GM18499 (cell line): ENCODE results near the gene CNOT9.

Experiments used
- ATAC-seq: cut with Tn5 transposase; IDR thresholded peaks from one replicate; pipeline ENCODE4 v1.9.1; 2021; ENCODE audit warnings: moderate number of reproducible peaks; ENCODE audit not compliant: insufficient read depth, unreplicated experiment

The CNOT9 gene

DNA sequence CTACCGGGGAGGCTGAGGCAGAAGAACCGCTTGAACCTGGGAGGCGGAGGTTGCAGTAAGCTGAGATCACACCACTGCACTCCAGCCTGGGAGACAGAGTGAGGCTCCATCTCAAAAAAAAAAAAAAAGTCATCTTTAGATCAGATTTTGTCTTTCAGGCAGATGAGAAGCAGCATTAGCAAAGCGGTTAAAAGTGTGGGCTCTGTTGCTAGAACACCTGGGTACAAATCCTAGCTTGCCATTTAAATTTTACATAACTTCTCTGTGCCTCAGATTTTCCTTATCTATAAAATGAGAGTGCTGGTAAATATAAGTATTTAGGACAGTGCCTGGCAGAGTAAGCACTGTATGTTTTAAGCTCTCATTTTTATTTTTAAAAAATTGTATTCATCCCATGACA, 8.2 kb downstream of the CNOT9 start:
- no peak for ATAC-seq

DNA sequence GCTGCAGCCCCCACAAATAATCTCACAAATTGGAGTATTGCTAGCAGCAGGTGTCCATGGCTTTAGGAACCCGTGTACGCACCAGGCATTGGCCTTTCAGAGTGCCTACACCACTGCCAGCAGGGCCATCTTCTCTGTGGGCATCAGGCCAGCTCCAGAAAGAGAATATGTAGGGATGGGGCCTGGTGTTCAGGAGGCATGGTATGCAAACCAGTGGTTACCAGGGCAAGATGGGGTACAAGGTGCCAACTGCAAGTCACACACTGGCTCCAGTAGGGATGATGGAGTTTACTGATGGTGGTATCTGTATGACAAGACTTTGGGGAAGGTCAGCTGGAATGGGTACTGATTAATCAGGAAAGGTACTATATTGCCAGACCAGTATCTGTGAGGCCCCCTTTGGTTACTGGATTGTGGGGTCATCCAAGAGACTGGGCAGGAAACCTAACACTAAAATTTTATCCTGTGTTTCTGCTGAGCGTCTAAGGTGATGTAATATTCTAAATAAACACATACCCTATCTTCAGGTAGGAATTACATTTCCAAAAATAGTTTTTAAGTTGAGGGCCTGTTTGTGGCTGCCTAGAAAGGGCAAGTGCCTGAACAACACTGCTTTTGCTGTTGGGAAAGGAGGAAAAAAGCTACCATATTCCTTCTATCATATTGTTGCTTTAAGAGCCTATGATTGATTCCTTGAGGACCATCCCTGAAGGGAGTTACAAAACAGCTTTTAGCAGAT, 9.0 kb downstream of the CNOT9 start:
- ATAC-seq, result no peak

DNA sequence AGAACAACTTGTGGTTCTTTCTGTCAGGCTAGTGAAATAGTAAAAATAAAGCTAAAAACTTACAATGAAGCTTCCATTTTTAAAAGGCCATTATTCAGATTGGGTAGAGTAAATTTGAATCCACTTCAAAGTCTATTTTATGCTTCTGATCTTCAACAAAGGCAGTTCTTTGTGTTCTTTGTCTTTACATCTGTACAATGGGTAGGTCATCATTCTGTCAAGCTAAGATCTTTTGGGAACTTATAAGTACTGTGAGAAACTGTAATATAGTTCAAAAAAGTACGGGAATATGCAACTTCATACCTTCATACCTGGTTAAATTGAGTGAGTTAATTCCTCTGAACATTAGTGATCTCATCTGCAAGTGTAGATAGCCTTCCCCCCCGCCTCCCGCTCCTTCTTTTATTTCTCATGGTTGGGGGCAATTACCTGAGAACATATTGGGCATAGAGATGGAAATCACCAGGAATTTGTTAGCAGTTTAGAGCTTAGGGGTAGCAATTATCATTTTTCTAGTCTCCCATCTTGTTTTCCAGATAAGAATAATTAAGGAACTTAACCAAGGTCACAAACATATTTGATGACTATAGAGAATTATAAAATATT, 9.7 kb downstream of the CNOT9 start:
- no peak for ATAC-seq

GRCh38 chr2:218582076-218582475, 13.4 kb downstream of the CNOT9 start:
- ATAC-seq, result no peak

- ATAC-seq, result no peak
These were observed 15.6 kb downstream of the CNOT9 start for GRCh38 chr2:218583983-218584850.

DNA sequence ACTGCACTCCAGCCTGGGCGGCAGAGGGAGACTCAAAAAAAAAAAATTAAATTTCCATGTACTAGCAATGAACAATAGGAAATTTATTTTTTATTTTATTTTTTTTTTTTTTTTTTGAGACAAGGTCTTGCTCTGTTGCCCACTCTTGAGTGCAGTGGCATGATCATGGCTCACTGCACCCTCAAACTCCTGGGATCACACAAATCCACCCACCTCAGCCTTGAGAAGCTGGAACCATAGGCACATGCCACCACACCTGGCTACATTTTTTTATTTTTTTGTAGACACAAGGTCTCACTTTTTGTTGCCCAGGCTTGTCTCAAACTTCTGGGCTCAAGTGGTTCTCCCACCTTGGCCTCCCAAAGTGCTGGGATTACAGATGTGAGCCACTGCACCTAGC, 16.9 kb downstream of the CNOT9 start:
- ATAC-seq, result no peak

DNA sequence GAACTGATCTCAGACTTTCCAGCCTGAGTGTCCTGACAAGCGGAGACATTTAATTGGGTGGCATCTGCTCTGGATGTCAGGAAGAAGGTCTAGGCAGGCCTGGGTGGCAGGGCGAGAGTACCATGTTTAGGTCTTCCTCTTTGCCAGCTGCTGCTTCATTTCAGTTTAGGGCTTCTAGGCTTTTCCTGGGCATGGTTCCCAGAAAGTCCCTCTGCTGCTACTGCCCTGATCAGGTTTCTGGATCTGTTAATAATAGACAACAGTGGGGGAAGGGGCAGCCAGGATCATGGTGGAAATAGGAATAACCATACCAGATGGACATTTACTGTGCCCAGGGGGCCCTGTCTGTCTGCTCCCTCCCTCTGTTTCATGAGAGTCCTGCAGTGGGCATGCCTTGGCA, 36.8 kb downstream of the CNOT9 start:
- ATAC-seq, result no peak

DNA sequence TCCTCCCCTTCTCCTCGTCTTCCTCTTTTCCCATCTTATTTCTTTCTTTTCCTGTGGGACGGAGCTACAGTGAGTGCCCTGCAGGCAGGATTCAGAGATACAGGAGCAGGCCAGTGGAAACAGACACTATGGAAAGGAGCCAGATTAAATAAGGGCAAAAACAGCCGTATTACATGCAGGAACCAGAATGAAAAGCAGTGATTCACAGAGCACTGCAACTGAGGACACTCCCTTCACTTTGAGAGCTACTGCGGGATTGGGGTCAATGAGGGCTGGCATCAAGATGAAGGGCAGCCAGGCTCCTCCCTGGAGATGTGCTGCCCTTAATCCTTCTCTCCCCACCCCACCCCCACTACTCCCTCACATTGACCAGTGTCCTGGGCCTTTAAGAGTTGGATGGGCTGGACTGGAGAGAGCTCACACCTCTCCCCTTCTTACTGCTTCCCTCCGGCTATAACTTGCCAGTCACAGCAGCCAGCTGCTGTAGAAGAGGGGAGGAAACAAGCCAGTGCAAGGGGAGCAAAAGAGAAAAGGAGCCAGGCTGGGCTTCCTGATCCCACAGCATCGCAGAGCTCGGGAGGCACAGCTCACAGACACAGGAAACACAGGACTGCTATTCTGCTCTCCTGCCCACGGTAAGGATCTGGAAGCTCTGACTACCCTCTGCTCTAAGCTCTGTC, 38.9 kb downstream of the CNOT9 start, which contains the start of gene PLCD4:
PLCD4 (plus strand) TSS at position 464 of the 680 bp plus-strand sequence. CDS start 7,841 bp downstream, outside the sequence.
- no peak for ATAC-seq

DNA sequence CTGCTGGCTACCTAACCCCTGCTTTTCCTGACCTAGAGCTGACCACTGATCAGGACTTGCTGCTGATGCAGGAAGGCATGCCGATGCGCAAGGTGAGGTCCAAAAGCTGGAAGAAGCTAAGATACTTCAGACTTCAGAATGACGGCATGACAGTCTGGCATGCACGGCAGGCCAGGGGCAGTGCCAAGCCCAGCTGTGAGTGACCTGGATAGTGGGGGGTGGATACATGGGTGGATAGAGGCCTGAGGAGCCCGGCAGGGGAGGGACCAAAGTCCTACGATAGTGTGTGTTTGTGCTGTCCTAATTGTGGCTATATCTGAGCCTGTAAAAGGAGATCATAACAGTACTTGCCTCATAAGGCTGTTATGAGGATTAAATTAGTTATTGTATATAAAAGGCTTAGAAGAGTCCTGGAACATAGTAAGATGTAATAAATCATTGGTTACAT, 47.3 kb downstream of the CNOT9 start:
- no peak for ATAC-seq

DNA sequence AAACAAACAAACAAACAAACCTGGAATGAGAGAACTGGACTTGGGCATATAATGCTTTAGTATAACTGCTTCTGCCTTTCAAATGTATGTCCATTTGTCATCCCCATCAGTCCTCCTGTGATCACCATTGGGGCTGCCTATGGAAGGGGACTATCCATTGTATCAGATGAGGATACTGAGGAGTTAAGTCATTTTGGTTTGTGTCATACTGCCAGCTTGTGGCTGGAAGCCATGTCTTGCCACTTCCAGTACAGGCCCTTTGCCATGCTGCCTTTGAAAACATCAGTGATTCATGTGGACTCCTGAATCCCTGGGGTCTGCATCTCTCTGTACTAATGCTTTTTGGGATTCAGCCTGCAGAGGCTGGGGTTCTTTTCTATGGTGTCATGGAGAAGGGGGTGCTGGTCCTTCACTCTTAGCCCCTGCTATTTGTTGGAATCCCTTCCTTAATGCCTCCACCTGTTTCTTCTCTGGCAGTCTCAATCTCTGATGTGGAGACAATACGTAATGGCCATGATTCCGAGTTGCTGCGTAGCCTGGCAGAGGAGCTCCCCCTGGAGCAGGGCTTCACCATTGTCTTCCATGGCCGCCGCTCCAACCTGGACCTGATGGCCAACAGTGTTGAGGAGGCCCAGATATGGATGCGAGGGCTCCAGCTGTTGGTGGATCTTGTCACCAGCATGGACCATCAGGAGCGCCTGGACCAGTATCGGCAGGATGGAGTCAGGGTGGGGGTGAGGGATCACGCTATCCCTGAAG, 49.6 kb downstream of the CNOT9 start:
- ATAC-seq, result no peak

- ATAC-seq, result no peak
These were observed 52.4 kb downstream of the CNOT9 start for GRCh38 chr2:218621007-218621406.

- ATAC-seq, result no peak
These were observed 54.1 kb downstream of the CNOT9 start for GRCh38 chr2:218622606-218623365.

GRCh38 chr2:218623366-218623705, 54.7 kb downstream of the CNOT9 start:
- ATAC-seq, result no peak

DNA sequence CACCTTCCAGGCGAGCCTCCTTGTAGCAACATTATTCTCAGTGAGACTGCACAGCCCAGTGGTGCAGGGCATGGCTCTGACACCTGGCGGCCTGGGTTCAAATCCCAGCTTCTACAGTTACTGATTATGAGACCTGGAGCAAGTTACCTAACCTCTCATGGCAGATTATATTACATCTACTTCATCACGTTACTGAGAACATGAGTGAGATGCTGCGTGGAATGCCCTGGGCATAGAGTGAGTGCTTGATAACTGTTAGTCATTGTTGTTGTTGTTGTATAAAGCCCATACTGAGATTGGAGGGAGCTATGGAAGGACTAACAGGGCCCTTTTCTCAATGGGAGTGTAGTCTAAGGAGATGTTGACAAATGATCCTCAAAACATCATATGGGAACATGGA, 57.7 kb downstream of the CNOT9 start:
- no peak for ATAC-seq

DNA sequence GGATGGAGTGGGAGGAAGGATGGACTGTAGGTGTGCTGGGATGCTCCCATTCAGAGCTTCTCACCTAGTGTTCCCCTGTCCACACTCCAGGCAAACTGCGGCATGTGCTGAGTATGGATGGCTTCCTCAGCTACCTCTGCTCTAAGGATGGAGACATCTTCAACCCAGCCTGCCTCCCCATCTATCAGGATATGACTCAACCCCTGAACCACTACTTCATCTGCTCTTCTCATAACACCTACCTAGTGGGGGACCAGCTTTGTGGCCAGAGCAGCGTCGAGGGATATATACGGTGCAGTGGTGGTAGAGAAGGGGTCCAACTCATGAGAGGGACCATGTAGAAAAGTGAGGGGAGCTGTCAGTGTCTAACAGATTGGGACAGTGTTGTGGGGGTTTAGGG, 59.3 kb downstream of the CNOT9 start:
- ATAC-seq, result no peak

DNA sequence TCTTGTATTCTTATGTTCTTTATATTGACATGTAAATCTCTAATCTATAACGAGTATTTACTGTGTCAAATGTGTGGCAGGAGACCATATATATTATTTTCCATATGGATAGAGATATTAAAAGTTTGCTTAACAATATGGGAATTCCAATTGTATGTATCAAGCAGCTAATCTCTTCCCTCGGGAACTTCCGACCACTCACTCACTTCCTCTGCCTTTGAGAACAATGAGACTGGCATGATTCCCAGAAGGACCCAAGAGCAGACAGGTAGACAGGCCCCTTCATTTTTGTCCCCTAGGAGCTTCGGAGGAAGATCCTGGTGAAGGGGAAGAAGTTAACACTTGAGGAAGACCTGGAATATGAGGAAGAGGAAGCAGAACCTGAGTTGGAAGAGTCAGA, 63.2 kb downstream of the CNOT9 start:
- no peak for ATAC-seq

- no peak for ATAC-seq
These were observed 67.1 kb downstream of the CNOT9 start for GRCh38 chr2:218635719-218636118.

DNA sequence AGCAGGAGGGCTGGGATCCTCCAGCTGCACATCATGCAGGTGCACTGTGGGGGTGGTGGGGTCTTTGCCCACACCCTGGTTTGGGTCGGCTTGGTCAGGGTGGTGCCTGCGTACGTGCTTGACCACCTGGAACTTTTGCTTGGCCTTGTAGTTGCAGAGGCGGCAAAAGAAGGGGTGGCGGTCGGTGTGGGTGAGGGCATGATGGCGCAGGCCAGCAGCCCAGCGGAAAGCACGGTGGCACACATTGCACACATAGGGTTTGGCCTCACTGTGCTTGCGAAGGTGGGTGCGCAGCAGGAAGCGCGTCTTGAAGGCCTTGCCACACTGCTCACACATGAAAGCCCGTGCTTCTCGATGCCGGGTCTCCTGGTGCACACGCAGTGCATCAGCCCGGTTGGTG, 69.7 kb downstream of the CNOT9 start:
- no peak for ATAC-seq

GRCh38 chr2:218642121-218642656, 73.5 kb downstream of the CNOT9 start:
- no peak for ATAC-seq
